GM21360 (cell line): Measurements from ENCODE around the gene HUWE1.

ENCODE experiments used
- ATAC-seq: cut with Tn5 transposase; IDR thresholded peaks from one replicate; pipeline ENCODE4 v1.9.1; 2021; ENCODE audit warnings: mild to moderate bottlenecking, moderate library complexity; ENCODE audit not compliant: unreplicated experiment

Gene HUWE1

DNA sequence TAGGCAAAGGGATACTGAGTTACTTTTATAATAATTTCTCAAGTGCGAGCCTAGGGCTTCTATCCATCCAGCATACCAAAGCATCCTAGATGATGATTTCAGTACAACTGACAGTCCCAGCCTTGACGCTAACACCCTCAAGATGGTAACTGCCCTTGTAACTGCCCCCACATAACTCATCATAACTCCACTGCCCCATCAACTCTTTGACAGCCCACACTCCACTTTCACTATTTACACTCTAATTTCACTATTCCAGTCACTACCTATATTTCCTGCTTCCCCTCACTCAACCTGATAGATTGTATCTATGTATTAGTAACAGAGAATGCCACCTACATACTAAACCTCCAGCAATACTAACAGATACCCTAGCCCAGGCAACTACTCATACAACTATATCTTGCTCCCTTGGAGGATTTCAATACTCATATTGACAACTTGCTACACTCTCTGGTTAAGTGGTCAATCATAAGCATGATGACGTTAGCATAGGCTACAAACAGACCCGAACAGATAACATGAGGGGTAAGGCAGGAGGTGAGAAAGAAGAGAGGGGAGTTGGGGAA, 65.0 kb downstream of the HUWE1 start:
- ATAC-seq = no peak

DNA sequence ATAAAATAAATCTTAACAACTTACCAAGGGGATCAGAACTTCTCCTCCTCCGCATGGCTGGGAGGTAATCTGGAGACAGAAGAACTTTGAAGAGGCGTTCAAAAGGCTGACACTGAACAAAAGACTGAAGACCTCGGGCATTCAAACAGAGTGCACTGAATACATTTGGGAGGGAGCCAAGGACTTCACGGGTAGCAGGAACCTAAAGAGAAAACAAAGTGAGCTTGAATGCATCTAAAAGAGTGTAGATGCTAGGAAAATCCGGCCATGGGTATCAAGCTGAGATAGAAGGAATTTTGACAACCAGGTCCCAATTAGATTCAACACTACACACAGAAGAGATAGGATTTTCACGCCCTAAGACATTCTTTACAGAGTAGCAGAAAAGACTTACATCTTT, 69.6 kb downstream of the HUWE1 start:
- ATAC-seq = no peak

DNA sequence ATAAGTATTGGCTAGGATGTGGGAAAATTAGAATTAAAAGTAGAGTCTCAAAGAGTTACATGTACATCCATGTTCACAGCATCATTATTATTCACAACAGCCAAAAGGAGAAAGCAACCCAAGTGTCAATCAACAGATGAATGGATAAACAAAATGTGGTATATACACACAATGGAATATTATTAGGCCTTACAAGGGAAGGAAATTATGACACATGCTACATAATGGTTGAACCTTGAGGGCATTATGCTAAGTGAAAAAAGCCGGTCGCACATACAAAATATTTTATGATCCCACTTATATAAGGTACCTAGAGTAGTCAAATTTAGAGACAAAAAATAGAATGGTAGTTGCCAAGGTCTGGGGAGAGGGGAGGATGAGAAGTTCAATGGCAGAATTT, 80.1 kb downstream of the HUWE1 start:
- no peak for ATAC-seq

DNA sequence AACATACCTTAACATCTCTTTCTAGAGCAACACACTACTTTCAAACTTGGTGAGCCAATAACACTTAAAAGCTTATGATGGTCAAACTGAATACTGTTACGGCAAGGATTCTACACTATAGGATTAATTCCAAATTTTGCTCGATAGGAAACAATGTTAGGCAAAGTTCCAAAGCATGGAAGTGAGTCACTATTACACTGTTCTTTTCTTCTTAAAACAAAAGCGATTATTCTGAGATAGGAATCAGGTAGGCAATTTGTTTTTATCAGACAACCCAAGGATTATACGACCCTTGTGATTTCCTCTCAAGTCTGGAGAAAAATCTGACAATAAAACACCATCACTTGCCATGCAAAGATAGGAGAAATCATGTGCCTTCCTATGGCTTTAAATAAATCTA, 81.5 kb downstream of the HUWE1 start:
- no peak for ATAC-seq

DNA sequence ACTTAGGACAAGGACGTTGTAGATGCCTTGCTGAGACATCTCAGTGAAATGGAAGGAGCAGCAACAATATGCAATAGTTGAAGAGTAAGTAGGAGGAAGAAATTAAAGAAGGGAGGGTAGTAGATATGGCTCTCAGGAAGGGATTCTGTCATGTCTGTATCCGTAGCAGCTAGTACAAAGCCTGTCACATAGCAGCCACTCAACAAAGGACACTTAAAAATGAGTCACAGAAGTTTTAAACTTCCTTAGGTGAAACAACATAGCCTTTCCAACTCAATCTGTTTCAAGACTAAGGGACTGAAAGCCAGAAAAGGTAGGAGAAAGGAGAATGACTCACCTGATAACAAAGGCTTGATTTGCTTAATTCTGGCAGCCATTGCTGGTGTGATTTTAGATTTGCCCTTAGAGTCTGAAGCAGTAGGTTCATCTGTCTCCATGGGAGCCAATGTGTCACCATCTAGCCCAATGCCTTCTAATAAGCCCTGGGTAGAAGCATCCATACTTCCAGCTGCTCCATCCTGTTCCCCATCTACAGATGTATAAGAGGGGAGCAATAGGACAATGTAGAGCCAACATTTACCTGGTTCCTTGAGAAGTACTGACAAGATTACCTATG, 86.6 kb downstream of the HUWE1 start:
- no peak for ATAC-seq

DNA sequence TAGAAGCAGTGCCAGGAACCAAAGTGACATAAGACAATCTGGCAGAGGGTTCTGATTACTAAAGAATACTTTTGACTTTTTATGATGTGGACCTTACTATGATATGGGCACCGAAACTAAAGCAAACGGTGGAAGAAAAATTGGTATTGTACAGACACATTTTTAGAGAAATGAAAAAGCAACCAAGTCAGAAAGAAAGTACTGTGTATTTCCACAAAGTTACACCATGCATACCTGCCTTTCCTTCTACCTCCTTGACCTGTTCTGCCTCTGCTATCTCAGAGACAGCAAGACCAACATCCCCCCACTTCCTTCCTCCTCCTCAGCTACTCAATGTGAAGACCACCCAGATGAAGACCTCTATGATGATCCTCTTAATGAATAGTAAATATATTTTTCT, 88.3 kb downstream of the HUWE1 start:
- ATAC-seq = no peak

DNA sequence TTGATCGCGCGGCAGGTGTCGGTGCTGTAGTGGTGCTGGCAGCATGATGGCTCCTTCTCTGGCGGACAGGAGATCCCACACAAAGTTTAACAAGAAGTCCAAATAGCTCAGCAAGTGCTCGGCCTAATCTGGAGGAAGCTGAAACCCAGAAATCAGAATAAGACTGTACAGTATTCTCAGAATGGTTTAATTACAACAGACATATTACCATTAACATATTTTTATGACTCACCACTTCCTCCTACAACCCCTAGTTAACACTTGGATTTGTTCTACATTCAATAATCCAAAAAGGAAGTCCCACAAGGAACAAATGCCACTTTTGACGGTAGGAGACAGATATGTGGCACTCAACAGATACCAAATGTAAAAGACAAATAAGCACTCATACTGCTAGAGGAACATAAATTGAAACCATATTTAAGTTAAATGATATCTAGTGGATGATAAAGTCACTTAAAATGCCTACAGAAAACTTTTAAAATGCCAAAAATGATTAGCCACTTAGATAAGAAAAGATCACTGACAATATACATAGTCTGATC, 91.2 kb downstream of the HUWE1 start:
- ATAC-seq = no peak

DNA sequence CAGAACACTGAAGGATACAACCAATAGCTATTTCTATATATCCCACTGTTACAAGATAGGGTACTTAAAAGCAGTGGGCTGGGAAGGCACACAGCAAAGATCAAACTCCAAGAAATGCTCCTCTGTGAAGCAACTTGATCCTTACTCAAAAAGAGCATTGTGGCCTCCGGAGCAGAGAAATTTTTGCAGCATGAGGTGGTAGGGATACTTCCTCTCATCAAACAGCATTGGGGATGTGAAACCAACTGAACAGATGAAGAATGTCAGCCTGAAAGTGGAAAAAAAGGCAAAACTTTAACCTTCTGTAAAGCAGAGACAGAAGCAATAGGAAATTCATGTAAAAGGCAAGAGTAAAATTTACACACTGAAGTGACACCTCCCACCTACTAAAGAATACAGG, 92.2 kb downstream of the HUWE1 start:
- ATAC-seq = no peak

DNA sequence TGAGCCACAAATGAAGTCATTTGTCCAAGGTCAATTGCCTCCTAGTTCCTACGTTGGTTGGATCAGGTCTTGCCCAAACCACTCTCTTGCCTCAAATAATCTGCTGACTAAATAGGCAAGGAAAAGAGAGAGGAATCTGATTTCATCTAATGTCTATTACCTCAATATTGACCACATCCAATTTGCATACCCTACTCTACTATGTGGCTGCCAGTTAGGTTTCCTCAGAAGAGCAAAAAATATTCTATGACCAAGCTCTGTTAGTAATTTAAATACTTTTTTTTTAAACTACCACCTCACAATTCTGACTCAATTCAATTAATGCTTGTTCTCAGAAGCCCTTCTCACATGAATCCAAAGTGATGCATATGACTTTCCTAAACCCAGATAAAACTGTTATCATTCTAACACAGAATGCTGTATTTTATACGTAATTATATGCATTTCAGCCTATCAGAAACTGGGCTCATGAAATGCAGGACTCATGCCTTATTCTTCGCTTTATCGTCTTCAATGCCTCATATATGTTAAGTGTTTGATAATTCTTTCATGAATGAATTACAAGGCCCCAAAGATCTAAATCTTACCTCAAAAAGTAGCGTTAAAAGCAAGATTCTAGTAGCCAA, 98.6 kb downstream of the HUWE1 start:
- no peak for ATAC-seq

DNA sequence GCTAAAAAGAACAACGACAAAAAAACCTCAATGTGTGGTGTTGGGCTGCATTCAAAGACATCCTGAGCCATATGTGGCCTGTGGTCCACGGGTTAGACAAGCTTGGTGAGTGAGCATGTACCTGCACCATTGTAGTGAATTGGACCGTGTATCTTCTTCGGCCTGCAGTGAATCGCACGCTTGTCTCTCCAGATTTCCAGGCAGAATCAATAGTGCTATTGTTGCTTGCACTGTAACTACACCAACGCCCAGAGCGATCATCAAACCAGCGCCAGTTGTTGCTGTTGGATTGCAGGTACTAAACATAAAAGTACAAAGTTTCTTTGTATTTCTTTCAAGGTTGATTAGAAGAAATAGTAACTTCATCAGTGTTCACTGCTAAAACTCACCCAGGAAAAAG, 101.6 kb downstream of the HUWE1 start:
- ATAC-seq = no peak

DNA sequence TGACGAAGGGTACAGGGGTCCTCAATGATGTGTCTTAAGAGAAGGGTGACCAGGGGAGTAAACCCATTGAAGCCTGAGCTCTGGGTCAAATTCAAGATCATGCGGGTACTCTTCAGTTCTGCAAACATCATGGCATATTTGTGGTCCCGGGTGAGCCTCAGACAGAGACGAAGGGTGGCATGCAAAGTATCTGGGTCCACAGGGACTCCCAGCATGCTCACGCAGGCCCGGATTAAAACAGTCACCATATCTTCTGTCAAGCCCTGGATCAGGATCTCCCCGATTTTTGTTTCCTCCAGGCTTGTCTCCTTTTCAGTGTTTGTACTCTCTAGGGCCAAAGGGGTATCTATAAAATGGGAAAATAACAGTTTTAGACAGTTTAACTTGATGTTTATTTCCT, 102.9 kb downstream of the HUWE1 start:
- ATAC-seq = no peak

DNA sequence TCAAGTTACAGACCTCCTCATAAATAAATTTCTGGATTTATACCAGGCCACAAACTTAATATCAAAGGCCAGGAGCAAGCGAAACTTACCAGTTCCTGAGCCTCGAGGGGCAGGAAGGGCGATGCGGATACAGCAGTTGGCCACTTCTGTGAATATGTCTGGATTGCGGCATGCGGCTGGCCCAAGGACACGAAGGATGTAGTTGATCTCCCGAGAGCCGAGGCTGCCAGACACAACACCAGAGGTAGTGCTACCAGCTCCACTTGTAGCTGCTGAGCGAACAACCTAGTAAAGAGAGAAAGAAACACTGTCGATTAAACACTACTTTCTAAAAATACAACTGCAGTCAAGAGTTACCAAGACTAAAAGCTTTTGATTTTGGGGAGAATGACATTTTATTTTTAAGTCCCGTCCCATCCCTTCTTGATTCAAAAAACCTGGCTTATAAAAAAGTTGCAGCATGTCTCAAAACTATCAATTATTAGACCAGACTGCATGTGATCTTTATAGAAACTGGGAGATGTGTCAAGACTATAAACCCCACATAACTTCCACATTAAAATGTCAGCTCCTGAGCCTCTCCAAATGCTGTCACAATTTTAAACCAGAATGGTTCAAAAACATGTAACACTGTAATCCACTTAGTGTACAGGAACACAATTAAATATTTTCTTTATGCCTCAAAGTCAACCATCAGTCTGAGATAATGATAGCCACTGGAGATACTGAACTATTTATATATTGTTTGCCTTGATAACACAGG, 105.6 kb downstream of the HUWE1 start:
- ATAC-seq = no peak

DNA sequence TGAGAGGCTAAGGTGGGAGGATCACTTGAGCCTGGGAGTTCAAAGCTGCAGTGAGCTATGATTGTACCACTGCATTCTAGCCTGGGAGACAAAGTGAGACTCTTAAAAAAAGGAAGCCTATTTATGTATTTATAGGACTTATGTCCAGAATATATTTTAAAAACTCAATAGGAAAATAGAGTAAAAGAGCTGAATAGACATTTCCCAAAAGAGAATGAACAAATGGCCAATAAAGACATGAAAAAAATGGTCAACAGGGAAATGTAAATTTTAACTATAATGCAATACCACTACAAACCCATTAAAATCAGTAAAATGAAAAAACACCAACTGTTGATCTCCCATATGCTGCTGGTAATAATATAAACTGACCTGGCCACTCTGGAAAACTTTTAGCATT, 115.0 kb downstream of the HUWE1 start:
- no peak for ATAC-seq

DNA sequence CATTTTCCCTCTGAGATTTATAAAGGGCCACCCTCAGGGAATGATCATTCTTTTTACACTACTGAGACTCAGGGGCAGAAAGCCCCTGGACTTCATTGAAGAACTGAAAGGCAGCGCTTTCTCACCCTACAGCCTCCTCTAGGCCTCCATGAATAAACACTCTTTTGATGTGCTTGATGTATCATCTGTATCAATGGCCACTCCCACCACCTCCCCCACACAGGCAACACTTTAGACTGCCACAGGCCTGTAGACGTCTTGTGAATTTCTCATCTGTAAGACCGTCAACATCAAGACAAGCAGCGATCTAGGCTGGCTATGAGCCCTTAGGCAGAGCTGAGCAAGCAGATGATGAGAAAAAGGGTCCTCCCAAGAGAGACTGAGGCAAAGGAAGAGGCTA, 123.2 kb downstream of the HUWE1 start:
- no peak for ATAC-seq

DNA sequence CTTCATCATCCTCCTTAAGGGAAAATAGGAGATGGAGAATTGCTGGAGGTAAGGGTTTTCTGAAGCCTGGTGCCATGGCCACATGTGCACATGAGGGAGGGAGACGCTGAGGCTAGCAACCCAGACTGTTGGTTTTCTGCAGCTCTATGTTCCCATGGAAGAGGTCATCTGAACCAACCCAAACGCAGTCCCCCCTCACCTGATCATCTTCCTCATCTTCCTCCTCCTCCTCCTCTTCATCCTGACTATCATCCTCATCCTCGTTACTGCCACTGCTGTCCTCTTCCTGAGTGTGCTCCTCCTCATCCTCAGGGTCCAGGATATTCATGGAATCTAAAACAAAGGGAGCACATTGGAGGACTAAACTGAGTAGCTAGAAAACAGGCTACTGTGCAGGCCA, 124.6 kb downstream of the HUWE1 start:
- ATAC-seq = no peak

DNA sequence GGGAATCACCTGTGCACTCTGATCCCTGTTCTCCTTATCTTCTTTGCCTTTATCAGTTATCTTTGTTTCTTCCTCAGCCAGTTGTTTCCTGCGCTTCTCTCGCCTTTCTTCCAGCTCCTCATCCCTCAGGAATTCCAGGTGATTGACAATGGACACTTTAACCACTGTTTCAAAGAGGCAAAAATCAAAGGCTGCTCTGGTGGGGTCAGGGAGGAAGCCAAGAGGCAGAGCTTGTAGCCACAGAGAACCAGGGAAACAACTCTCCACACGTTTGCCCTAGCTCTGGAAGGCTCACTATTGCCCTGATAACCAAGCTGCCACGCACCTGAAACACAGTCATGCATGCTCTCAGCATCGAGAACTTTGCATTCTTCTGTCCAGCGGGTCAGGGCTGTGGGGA, 127.9 kb downstream of the HUWE1 start:
- ATAC-seq = no peak

DNA sequence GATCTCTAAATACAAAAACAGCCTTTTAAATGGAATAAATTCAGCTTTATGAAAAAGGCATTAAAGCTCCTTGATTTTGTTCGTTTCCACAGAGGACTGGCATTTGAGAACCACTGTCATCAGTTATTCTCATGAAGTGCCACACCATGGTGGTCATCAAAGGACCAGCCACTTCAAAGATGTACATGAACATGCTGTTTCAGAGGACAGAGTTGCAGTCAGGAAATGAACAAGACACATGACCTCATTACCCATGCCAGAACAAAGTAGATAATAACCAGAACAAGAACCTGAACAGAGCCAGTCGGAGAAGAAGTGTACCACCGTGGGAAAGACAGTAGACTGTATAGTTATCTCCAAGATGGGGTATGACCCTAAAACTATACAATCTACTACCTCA, 129.7 kb downstream of the HUWE1 start:
- ATAC-seq = no peak

DNA sequence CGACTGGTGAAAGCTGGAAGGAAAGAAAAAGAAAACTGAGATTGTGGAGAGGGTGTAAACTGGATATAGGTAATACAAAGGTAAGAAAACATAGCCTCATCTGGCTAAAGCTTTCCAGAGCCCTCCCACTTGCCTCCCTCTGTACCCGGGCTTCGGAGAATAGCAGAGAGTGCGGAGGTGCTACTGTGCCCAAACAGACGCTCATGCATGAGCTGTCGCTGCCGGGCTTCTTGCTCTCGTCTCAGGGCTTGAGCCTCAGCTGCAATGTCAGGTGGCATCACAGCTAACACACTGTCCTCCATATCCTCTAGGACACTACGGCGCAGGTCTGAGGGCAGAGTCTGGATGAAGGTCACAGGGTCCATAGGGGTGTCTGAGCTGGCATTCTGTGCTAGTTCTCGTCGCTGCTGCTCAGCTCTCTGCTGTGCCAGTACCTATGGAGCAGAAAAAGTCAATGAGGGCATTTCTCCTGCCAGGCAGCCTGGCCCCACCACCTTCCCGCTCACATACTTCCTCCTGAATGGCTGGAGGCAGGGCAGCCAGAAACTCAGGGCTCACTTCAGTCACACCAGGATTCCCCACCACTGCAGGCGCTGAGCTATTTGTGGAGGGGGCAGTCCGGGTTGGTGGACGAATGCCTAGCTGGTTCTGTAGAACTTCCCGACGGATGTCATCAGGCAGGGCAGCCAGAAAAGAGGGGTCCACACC, 135.6 kb downstream of the HUWE1 start:
- ATAC-seq = no peak

DNA sequence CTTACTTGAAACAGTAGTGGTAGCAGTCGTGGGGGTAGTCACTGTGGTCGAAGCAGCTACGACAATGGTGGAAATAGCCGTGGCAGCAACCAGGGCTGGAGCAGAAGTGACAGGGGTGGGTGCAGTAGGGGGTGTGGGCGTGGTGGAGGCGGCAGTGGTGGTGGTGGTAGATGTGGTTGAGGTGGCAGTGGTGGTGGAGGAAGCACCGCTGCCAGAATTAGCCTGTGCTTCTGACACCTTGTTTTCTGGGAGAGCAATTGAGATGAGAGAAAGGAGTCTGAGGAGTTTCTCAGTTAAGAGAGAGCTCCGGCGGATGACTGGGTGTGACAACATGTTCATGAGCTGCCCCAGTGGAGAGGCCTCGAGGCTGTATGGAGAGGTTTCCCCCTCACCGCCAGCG, 138.9 kb downstream of the HUWE1 start:
- ATAC-seq = no peak

DNA sequence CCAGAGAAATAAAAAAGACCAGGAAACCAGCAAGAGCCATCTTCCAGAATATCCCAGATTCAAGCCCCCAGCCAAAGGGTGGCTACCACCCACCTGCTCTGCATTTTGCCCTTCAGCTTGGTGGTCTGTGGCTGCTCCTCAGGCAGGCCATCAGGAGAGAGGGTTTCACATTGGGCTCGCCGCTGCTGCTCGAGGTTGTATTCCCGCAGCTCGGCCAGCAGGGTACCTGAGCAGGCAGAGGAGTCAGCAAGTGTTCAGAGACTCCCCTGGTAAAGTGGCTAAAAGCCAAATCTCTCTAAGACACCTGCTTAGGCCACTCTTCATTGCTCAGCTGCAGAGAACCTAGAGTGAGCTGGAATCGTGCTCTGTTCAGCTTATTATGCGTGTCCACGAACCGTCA, 141.6 kb downstream of the HUWE1 start:
- no peak for ATAC-seq

DNA sequence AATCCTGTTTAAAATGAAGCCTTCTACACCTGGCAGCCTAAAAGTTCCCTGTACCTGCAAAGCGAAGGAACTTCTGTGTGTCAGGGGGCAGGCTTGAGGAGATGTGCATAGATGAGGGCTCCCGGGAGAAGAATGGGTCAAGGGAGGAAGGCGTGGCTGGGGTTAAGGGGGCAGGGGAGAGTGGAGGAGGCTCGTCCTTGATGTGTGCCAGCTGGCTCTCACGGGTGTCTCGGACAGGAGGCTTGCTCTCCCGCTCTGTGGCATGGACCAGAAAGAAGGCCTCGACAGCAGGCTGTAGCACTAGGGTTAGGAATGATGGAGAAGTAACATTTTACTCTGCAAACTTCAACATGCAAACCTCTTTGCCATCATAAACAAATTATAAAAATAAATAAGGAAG, 147.7 kb downstream of the HUWE1 start:
- ATAC-seq = no peak
